ENCODE data around the gene GTF2I. TPM values are rescaled to one million over a fixed set of nuclear protein-coding genes. Genes with fewer than 3 reads are reported as not detected.
"Not testable (repeated sequence)": the region's sequence is repeated elsewhere in the genome, so short reads cannot be mapped to it uniquely, and the experiment has no call there.

Gene GTF2I
- total RNA-seq, 1 donor from 2014 or later, result 199 TPM

GRCh38 chr7:74690474-74690873 lies 33.0 kb downstream of the GTF2I start:
- H3K4me3 Mint-ChIP-seq, result no peak overlapping the region
- H3K27me3 Mint-ChIP-seq (ENCODE audit: insufficient read depth), result no peaks in the 10 kb centered on the region
- H3K36me3 Mint-ChIP-seq (ENCODE audit: low read depth), result peaks cover 29% of the 10 kb centered on the region
- no peak for DNase-seq (ENCODE audit: low spot score)
- H3K9me3 Mint-ChIP-seq, result no peaks in the 10 kb centered on the region
- intact Hi-C loops (cut with micrococcal nuclease), result no loop called here
- no peak overlapping the region for H3K27ac Mint-ChIP-seq
- H3K4me1 Mint-ChIP-seq (ENCODE audit: low read depth), result peaks cover 8% of the 10 kb centered on the region

GRCh38 chr7:74704419-74704818 lies 46.9 kb downstream of the GTF2I start:
- H3K27ac Mint-ChIP-seq; H3K9me3 Mint-ChIP-seq; H3K27me3 Mint-ChIP-seq (ENCODE audit: insufficient read depth); intact Hi-C loops (cut with micrococcal nuclease); H3K4me3 Mint-ChIP-seq; H3K4me1 Mint-ChIP-seq (ENCODE audit: low read depth); DNase-seq (ENCODE audit: low spot score): not testable (repeated sequence)
- peaks cover 43% of the 10 kb centered on the region for H3K36me3 Mint-ChIP-seq (ENCODE audit: low read depth)

GRCh38 chr7:74707238-74707637 lies 49.7 kb downstream of the GTF2I start:
- H3K9me3 Mint-ChIP-seq, result peaks cover 3% of the 10 kb centered on the region
- H3K36me3 Mint-ChIP-seq (ENCODE audit: low read depth), result peaks cover 49% of the 10 kb centered on the region
- H3K27ac Mint-ChIP-seq, result no peak overlapping the region
- peaks cover 4% of the 10 kb centered on the region for H3K4me1 Mint-ChIP-seq (ENCODE audit: low read depth)
- H3K4me3 Mint-ChIP-seq, result no peak overlapping the region
- no peaks in the 10 kb centered on the region for H3K27me3 Mint-ChIP-seq (ENCODE audit: insufficient read depth)
- no peak for DNase-seq (ENCODE audit: low spot score)
- intact Hi-C loops (cut with micrococcal nuclease), result no loop called here

GRCh38 chr7:74708569-74709275 lies 51.2 kb downstream of the GTF2I start:
- Mint-ChIP-seq H3K4me3 (no peak overlapping the region), H3K27ac (no peak overlapping the region), H3K9me3 (peaks cover 12% of the 10 kb centered on the region), H3K27me3 (ENCODE audit: insufficient read depth) (no peaks in the 10 kb centered on the region), H3K4me1 (ENCODE audit: low read depth) (peaks cover 4% of the 10 kb centered on the region), H3K36me3 (ENCODE audit: low read depth) (peaks cover 56% of the 10 kb centered on the region)
- DNase-seq (ENCODE audit: low spot score), result no peak
- intact Hi-C loops (cut with micrococcal nuclease), result no loop called here

GRCh38 chr7:74709880-74710671 lies 52.6 kb downstream of the GTF2I start:
- Mint-ChIP-seq H3K27ac (no peak overlapping the region), H3K36me3 (ENCODE audit: low read depth) (peaks cover 65% of the 10 kb centered on the region), H3K4me3 (no peak overlapping the region), H3K9me3 (peaks cover 18% of the 10 kb centered on the region), H3K27me3 (ENCODE audit: insufficient read depth) (no peaks in the 10 kb centered on the region), H3K4me1 (ENCODE audit: low read depth) (peaks cover 4% of the 10 kb centered on the region)
- DNase-seq (ENCODE audit: low spot score), result no peak
- intact Hi-C loops (cut with micrococcal nuclease), result loop anchor here (10.0 kb wide), 1 partner anchor 45 kb away; no protein-coding TSS in a partner anchor

- no peak for DNase-seq (ENCODE audit: low spot score)
- no peak overlapping the region for H3K4me3 Mint-ChIP-seq
- H3K4me1 Mint-ChIP-seq (ENCODE audit: low read depth), result peaks cover 9% of the 10 kb centered on the region
- peaks cover 18% of the 10 kb centered on the region for H3K9me3 Mint-ChIP-seq
- H3K36me3 Mint-ChIP-seq (ENCODE audit: low read depth), result peaks cover 59% of the 10 kb centered on the region
- no peaks in the 10 kb centered on the region for H3K27me3 Mint-ChIP-seq (ENCODE audit: insufficient read depth)
- no peak overlapping the region for H3K27ac Mint-ChIP-seq
- intact Hi-C loops (cut with micrococcal nuclease), result loop anchor here (10.0 kb wide), 1 partner anchor 49 kb away; no protein-coding TSS in a partner anchor
Observed at GRCh38 chr7:74713567-74713966, 56.0 kb downstream of the GTF2I start.

- H3K4me3 Mint-ChIP-seq, result no peak overlapping the region
- peaks cover 13% of the 10 kb centered on the region for H3K4me1 Mint-ChIP-seq (ENCODE audit: low read depth)
- H3K9me3 Mint-ChIP-seq, result peaks cover 9% of the 10 kb centered on the region
- peak overlapping the region; percentile 59 for H3K27ac Mint-ChIP-seq
- H3K27me3 Mint-ChIP-seq (ENCODE audit: insufficient read depth), result no peaks in the 10 kb centered on the region
- DNase-seq (ENCODE audit: low spot score), result no peak
- peaks cover 48% of the 10 kb centered on the region for H3K36me3 Mint-ChIP-seq (ENCODE audit: low read depth)
- intact Hi-C loops (cut with micrococcal nuclease), result loop anchor here (10.0 kb wide), 1 partner anchor 53 kb away; no protein-coding TSS in a partner anchor
Observed at GRCh38 chr7:74717889-74718288, 60.4 kb downstream of the GTF2I start.

GRCh38 chr7:74718336-74718735 lies 60.8 kb downstream of the GTF2I start:
- peak overlapping the region; percentile 59 for H3K27ac Mint-ChIP-seq
- no peak overlapping the region for H3K4me3 Mint-ChIP-seq
- H3K36me3 Mint-ChIP-seq (ENCODE audit: low read depth), result peaks cover 46% of the 10 kb centered on the region
- no peaks in the 10 kb centered on the region for H3K27me3 Mint-ChIP-seq (ENCODE audit: insufficient read depth)
- no peak for DNase-seq (ENCODE audit: low spot score)
- intact Hi-C loops (cut with micrococcal nuclease), result loop anchor here (10.0 kb wide), 1 partner anchor 54 kb away; no protein-coding TSS in a partner anchor
- H3K9me3 Mint-ChIP-seq, result peaks cover 7% of the 10 kb centered on the region
- H3K4me1 Mint-ChIP-seq (ENCODE audit: low read depth), result peaks cover 13% of the 10 kb centered on the region

GRCh38 chr7:74722153-74722552 lies 64.6 kb downstream of the GTF2I start:
- intact Hi-C loops (cut with micrococcal nuclease), result no loop called here
- no peak for DNase-seq (ENCODE audit: low spot score)
- no peaks in the 10 kb centered on the region for H3K9me3 Mint-ChIP-seq
- no peak overlapping the region for H3K4me3 Mint-ChIP-seq
- peaks cover 13% of the 10 kb centered on the region for H3K4me1 Mint-ChIP-seq (ENCODE audit: low read depth)
- H3K27ac Mint-ChIP-seq, result no peak overlapping the region
- peaks cover 32% of the 10 kb centered on the region for H3K36me3 Mint-ChIP-seq (ENCODE audit: low read depth)
- no peaks in the 10 kb centered on the region for H3K27me3 Mint-ChIP-seq (ENCODE audit: insufficient read depth)

GRCh38 chr7:74725840-74726239 lies 68.3 kb downstream of the GTF2I start:
- Mint-ChIP-seq H3K9me3 (no peaks in the 10 kb centered on the region), H3K27ac (no peak overlapping the region)

GRCh38 chr7:74726309-74727101 lies 69.0 kb downstream of the GTF2I start:
- intact Hi-C loops (cut with micrococcal nuclease), result no loop called here
- H3K4me3 Mint-ChIP-seq, result no peak overlapping the region
- H3K27me3 Mint-ChIP-seq (ENCODE audit: insufficient read depth), result no peaks in the 10 kb centered on the region
- H3K4me1 Mint-ChIP-seq (ENCODE audit: low read depth), result no peaks in the 10 kb centered on the region
- H3K27ac Mint-ChIP-seq, result no peak overlapping the region
- no peaks in the 10 kb centered on the region for H3K9me3 Mint-ChIP-seq
- peaks cover 19% of the 10 kb centered on the region for H3K36me3 Mint-ChIP-seq (ENCODE audit: low read depth)
- no peak for DNase-seq (ENCODE audit: low spot score)

More at GRCh38 chr7:74725840-74726239, 68.3 kb downstream of the GTF2I start:
- intact Hi-C loops (cut with micrococcal nuclease), result no loop called here
- H3K36me3 Mint-ChIP-seq (ENCODE audit: low read depth), result peaks cover 18% of the 10 kb centered on the region
- no peaks in the 10 kb centered on the region for H3K27me3 Mint-ChIP-seq (ENCODE audit: insufficient read depth)
- DNase-seq (ENCODE audit: low spot score), result no peak
- no peaks in the 10 kb centered on the region for H3K4me1 Mint-ChIP-seq (ENCODE audit: low read depth)
- H3K4me3 Mint-ChIP-seq, result no peak overlapping the region

- H3K9me3 Mint-ChIP-seq; H3K27me3 Mint-ChIP-seq (ENCODE audit: insufficient read depth); DNase-seq (ENCODE audit: low spot score); H3K4me3 Mint-ChIP-seq; H3K36me3 Mint-ChIP-seq (ENCODE audit: low read depth); H3K27ac Mint-ChIP-seq; H3K4me1 Mint-ChIP-seq (ENCODE audit: low read depth); intact Hi-C loops (cut with micrococcal nuclease): not testable (repeated sequence)
Observed at GRCh38 chr7:74728686-74729085, 71.2 kb downstream of the GTF2I start.
